ENCODE data around the gene MINDY4. TPM values are rescaled to one million over a fixed set of nuclear protein-coding genes. Genes with fewer than 3 reads are reported as not detected.

Gene MINDY4
- total and polyA plus RNA-seq, 10 of the 15 experiments (the other 5 are each of a cell fraction or from before 2014, with no cell fraction given), result 0.10 to 0.90 (median 0.40) TPM

DNA sequence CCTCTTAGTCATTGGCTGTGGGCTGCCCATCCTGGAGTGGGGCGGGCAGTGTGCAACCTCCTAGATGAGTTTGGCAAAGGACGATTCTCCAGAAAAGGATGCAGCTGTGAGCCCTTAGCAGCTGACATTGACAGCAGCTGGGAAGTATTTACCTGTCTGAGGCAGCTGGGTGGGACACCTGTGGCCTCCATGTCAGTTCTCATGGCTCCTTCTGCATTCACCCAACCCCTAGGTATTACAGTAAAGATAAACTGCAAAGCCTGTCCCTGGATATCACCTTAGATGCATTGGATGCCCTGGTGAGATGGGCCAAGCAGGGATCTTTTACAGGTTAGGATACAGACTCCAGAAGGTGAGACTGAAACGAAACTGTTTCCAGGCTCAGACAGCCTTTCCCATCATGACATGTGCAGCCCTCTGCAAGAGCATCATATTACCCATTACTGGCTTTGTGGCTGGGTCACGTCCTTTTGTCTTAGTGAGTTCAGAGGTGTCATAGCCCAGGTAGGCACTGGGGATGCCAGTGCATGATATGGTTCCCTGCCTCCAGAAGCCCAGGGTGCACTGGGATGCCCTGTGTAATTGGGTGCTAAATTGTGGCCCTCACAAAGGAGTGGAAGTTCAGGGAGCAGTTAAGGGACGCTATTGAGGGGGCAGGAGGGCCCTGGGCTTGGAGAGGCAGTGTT is 28.9 kb downstream of the MINDY4 start (continued):
- TF ChIP-seq, protein P1, sequence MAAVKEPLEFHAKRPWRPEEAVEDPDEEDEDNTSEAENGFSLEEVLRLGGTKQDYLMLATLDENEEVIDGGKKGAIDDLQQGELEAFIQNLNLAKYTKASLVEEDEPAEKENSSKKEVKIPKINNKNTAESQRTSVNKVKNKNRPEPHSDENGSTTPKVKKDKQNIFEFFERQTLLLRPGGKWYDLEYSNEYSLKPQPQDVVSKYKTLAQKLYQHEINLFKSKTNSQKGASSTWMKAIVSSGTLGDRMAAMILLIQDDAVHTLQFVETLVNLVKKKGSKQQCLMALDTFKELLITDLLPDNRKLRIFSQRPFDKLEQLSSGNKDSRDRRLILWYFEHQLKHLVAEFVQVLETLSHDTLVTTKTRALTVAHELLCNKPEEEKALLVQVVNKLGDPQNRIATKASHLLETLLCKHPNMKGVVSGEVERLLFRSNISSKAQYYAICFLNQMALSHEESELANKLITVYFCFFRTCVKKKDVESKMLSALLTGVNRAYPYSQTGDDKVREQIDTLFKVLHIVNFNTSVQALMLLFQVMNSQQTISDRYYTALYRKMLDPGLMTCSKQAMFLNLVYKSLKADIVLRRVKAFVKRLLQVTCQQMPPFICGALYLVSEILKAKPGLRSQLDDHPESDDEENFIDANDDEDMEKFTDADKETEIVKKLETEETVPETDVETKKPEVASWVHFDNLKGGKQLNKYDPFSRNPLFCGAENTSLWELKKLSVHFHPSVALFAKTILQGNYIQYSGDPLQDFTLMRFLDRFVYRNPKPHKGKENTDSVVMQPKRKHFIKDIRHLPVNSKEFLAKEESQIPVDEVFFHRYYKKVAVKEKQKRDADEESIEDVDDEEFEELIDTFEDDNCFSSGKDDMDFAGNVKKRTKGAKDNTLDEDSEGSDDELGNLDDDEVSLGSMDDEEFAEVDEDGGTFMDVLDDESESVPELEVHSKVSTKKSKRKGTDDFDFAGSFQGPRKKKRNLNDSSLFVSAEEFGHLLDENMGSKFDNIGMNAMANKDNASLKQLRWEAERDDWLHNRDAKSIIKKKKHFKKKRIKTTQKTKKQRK (IDR thresholded peaks at IDR 0.05; ENCODE audit: low read depth, low read length), result no peak
- TF ChIP-seq MAX (IDR thresholded peaks at IDR 0.05; ENCODE audit: low read depth, low read length) (no peak), HDAC2 (IDR thresholded peaks at IDR 0.05) (no peak), ATF3 (IDR thresholded peaks at IDR 0.05; ENCODE audit: borderline replicate concordance, extremely low read depth, low read depth, low read length) (no peak), TAF1 (IDR thresholded peaks at IDR 0.05; ENCODE audit: borderline replicate concordance, low read depth, low read length) (no peak), NFXL1 (IDR thresholded peaks at IDR 0.05; ENCODE audit: borderline replicate concordance) (no peak), E2F4 (IDR thresholded peaks at IDR 0.05; ENCODE audit: low read depth, low read length) (no peak), BRCA1 (IDR thresholded peaks at IDR 0.05; ENCODE audit: low read depth, low read length) (no peak)
- TF ChIP-seq, protein P2, sequence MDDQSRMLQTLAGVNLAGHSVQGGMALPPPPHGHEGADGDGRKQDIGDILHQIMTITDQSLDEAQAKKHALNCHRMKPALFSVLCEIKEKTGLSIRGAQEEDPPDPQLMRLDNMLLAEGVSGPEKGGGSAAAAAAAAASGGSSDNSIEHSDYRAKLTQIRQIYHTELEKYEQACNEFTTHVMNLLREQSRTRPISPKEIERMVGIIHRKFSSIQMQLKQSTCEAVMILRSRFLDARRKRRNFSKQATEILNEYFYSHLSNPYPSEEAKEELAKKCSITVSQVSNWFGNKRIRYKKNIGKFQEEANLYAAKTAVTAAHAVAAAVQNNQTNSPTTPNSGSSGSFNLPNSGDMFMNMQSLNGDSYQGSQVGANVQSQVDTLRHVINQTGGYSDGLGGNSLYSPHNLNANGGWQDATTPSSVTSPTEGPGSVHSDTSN (IDR thresholded peaks at IDR 0.05; ENCODE audit: insufficient replicate concordance, low read depth, low read length), result no peak
